ENCODE data around the gene CCR5AS.

- no peak for TF ChIP-seq POLR2A (IDR thresholded peaks at IDR 0.05; ENCODE audit: low read depth)
- TF ChIP-seq CTCF (IDR thresholded peaks at IDR 0.05) = no peak
- TF ChIP-seq EP300 (IDR thresholded peaks at IDR 0.05) = no peak
Measured at GRCh38 chr3:46398186-46398955, 8.5 kb downstream of the CCR5AS start.

Data from esophagus muscularis mucosa (tissue), 4 donors.